Measurements from ENCODE around the gene KCND1. TPM values are rescaled to one million over a fixed set of nuclear protein-coding genes. Genes with fewer than 3 reads are reported as not detected.

KCND1 gene
- total and polyA plus RNA-seq, 2 experiments from 2014 or later, result 2.6 to 3.1 TPM

DNA sequence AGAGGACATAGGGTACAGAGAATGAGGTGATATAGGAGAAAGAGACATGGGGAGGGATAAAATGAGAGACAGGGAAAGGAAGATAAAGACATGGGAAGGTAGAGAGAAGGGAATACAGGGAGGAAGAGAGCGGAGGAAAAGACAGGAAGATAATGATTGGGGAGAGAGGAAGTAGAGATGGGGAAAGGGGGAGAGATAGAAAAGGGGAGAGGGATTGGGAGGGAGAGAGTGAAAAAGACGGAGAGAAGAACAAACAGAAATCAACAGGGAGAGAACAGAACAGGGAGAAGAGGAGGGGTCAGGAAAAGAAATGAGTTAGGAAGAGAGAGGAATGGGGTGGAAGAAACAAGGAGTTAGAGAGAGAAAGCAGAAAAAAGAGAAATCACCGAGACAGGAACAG lies 25.8 kb upstream of the KCND1 start:
- Histone ChIP-seq H3K4me3 (no peak overlapping the region), H3K9me3 (ENCODE audit: low read depth) (no peaks in the 10 kb centered on the region), H3K27me3 (no peaks in the 10 kb centered on the region), H3K36me3 (no peaks in the 10 kb centered on the region), H3K27ac (no peak overlapping the region), H3K4me1 (ENCODE audit: low read depth) (no peaks in the 10 kb centered on the region)
- TF ChIP-seq, protein P1, sequence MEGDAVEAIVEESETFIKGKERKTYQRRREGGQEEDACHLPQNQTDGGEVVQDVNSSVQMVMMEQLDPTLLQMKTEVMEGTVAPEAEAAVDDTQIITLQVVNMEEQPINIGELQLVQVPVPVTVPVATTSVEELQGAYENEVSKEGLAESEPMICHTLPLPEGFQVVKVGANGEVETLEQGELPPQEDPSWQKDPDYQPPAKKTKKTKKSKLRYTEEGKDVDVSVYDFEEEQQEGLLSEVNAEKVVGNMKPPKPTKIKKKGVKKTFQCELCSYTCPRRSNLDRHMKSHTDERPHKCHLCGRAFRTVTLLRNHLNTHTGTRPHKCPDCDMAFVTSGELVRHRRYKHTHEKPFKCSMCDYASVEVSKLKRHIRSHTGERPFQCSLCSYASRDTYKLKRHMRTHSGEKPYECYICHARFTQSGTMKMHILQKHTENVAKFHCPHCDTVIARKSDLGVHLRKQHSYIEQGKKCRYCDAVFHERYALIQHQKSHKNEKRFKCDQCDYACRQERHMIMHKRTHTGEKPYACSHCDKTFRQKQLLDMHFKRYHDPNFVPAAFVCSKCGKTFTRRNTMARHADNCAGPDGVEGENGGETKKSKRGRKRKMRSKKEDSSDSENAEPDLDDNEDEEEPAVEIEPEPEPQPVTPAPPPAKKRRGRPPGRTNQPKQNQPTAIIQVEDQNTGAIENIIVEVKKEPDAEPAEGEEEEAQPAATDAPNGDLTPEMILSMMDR (IDR thresholded peaks at IDR 0.05; ENCODE audit: low read depth, low read length), result no peak
- no peak for DNase-seq (ENCODE audit: low read depth in 1 of 2, low spot score in 1 of 2)

DNA sequence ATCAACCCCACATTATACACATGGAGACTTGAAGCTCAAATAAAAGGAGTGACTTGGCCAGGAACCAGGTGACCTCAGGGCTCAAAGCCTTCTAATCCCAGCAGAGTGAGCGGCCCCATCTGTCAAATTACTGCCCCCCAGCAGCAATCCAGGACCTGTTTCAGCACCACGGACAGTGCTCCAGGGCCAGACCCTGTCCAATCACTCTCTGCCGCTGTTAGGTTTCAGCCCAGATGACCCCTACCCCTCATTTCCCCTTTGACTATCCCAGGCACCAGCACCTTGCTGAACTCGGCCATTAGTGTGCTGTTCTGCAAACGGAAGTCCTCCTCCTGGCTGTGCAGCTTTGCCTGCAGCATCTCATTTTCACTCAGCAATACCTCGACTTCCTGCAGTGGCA lies 25.3 kb upstream of the KCND1 start:
- peak in 1 of 2 donors; percentile 47 for DNase-seq (ENCODE audit: low read depth in 1 of 2, low spot score in 1 of 2)
- no peaks in the 10 kb centered on the region for H3K36me3 ChIP-seq

DNA sequence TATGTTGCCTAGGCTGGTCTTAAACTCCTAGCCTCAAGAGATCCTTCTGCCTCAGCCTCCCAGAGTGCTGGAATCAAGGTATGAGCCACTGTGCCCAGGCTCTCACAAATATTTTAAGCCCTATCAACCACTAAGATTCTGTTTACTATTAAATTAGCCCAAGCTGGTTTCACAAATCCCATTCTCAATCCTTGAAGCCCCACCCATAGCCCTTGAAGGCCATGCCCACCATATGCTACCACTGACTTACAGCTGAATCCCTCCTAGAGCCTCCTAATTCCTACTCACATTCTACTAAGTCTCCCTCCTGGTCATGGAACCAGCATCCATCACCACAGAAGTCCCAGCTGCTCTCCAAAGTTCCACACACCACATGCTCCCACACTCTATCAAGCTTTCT lies 20.7 kb upstream of the KCND1 start:
- DNase-seq (ENCODE audit: low read depth in 1 of 2, low spot score in 1 of 2), result no peak
- TF ChIP-seq, protein P1 (IDR thresholded peaks at IDR 0.05; ENCODE audit: low read depth, low read length), result no peak
- Histone ChIP-seq H3K27ac (no peak overlapping the region), H3K27me3 (no peaks in the 10 kb centered on the region), H3K36me3 (no peaks in the 10 kb centered on the region), H3K4me1 (ENCODE audit: low read depth) (no peaks in the 10 kb centered on the region), H3K9me3 (ENCODE audit: low read depth) (no peaks in the 10 kb centered on the region), H3K4me3 (no peak overlapping the region)

More for the DNA sequence above, 25.3 kb upstream of the KCND1 start:
- no peaks in the 10 kb centered on the region for H3K4me1 ChIP-seq (ENCODE audit: low read depth)
- no peak overlapping the region for H3K27ac ChIP-seq
- H3K4me3 ChIP-seq, result no peak overlapping the region
- no peaks in the 10 kb centered on the region for H3K9me3 ChIP-seq (ENCODE audit: low read depth)
- no peaks in the 10 kb centered on the region for H3K27me3 ChIP-seq
- TF ChIP-seq, protein P1 (IDR thresholded peaks at IDR 0.05; ENCODE audit: low read depth, low read length), result no peak

DNA sequence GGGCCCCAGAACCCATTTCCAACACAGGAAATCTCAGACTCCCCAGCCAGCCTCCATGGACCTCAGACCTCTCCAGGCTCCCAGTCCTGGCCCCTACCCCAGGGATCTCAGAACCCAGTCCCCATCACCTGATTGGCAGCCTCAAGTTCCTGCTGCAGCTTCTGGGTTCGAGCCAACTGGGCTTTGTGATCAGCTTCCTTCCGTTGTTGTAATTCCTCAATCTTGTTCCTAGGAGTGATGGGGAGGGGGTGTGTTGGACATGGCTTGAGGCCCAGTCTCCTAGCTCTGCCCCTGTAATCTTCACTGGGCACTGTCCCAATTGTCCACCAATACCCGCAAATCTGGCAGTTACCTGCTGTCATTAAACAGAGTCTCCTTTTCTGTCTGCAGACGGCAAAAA lies 17.8 kb upstream of the KCND1 start:
- Histone ChIP-seq H3K4me3 (no peak overlapping the region), H3K27ac (no peak overlapping the region), H3K27me3 (no peaks in the 10 kb centered on the region), H3K36me3 (no peaks in the 10 kb centered on the region), H3K4me1 (ENCODE audit: low read depth) (no peaks in the 10 kb centered on the region), H3K9me3 (ENCODE audit: low read depth) (no peaks in the 10 kb centered on the region)
- DNase-seq (ENCODE audit: low read depth in 1 of 2, low spot score in 1 of 2), result peak in 1 of 2 donors; percentile 22
- TF ChIP-seq, protein P1 (IDR thresholded peaks at IDR 0.05; ENCODE audit: low read depth, low read length), result no peak

DNA sequence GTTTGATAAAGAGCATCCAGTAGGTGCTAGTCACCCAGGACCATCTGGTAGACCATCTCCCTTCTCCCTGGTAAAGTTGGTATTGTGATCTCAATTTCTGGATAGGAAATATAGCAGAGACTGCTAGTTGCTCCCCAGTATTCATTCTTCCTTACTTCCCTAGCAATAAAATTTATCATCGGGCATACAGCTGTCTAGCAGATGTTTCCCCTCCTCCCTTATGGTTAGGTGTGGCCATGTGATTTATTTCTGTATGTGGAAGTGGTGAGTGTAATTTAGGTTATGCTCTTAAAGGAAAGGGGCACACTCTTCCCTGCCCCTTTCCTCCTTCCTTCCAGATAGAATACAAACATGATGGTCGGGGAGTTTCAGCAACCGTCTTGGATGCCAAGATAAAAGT lies 12.3 kb upstream of the KCND1 start:
- Histone ChIP-seq H3K4me1 (ENCODE audit: low read depth) (no peaks in the 10 kb centered on the region), H3K27me3 (no peaks in the 10 kb centered on the region), H3K4me3 (no peak overlapping the region), H3K27ac (no peak overlapping the region), H3K9me3 (ENCODE audit: low read depth) (no peaks in the 10 kb centered on the region), H3K36me3 (peaks cover 10% of the 10 kb centered on the region)
- DNase-seq (ENCODE audit: low read depth in 1 of 2, low spot score in 1 of 2), result no peak
- TF ChIP-seq, protein P1 (IDR thresholded peaks at IDR 0.05; ENCODE audit: low read depth, low read length), result no peak

DNA sequence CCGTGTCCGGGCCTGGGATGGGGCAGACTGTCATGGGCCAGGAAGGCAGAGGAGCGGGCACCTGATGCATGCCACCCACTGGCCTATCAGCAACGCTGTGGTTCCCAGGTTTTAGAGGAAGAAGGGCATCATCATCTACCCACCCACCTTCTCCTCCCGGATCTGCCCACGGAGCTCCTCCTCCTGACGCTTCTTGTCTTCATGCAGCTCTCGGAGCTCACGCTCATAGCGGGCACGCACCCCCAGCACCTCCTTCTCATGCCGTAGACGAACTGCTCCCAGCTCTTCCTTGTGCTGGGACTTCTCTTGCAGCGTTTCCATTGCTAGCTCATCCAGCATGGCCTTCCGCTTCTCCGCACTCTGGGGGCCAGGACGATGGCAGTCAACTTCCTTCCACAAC lies 11.4 kb upstream of the KCND1 start:
- H3K27me3 ChIP-seq, result no peaks in the 10 kb centered on the region
- H3K9me3 ChIP-seq (ENCODE audit: low read depth), result no peaks in the 10 kb centered on the region
- H3K27ac ChIP-seq, result no peak overlapping the region
- DNase-seq (ENCODE audit: low read depth in 1 of 2, low spot score in 1 of 2), result no peak
- TF ChIP-seq, protein P1 (IDR thresholded peaks at IDR 0.05; ENCODE audit: low read depth, low read length), result no peak
- no peak overlapping the region for H3K4me3 ChIP-seq
- no peaks in the 10 kb centered on the region for H3K4me1 ChIP-seq (ENCODE audit: low read depth)
- peaks cover 10% of the 10 kb centered on the region for H3K36me3 ChIP-seq
